ENCODE measurements around the gene ARHGEF4.

GRCh38 chr2:130853391-130853790 is 16.7 kb downstream of the ARHGEF4 start:
- TF ChIP-seq, protein P1, sequence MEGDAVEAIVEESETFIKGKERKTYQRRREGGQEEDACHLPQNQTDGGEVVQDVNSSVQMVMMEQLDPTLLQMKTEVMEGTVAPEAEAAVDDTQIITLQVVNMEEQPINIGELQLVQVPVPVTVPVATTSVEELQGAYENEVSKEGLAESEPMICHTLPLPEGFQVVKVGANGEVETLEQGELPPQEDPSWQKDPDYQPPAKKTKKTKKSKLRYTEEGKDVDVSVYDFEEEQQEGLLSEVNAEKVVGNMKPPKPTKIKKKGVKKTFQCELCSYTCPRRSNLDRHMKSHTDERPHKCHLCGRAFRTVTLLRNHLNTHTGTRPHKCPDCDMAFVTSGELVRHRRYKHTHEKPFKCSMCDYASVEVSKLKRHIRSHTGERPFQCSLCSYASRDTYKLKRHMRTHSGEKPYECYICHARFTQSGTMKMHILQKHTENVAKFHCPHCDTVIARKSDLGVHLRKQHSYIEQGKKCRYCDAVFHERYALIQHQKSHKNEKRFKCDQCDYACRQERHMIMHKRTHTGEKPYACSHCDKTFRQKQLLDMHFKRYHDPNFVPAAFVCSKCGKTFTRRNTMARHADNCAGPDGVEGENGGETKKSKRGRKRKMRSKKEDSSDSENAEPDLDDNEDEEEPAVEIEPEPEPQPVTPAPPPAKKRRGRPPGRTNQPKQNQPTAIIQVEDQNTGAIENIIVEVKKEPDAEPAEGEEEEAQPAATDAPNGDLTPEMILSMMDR (optimal IDR thresholded peaks at IDR 0.05 in 1 of 3, IDR thresholded peaks at IDR 0.05 in 1 of 3, conservative IDR thresholded peaks at IDR 0.05 in 1 of 3; ENCODE audit: extremely low read depth in 1 of 3, insufficient read depth in 2 of 3, low read length in 3 of 3): no peak
- no peak for TF ChIP-seq EZH2 (IDR thresholded peaks at IDR 0.05; ENCODE audit: low read length)

All from keratinocyte (primary cell).